Measurements from ENCODE around the gene GNB1.

DNA sequence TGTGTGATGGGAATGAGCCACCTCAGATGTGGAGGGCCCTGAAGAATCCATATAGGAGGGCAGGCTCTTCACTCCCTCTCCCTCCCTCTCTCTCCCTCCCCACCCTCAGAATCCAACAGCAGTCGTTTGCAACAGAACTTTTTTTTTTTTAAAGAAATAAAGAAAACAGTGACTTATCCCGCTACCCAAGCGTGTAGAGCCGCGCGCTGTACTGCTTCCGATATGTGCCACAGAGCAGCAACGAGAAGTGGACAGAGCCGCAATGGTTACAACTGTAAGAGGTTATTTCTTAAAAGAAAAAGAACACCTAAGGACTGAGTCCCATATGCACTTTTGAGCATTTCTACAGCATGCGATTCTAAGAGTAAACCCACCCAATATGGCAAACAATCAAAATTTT is 105.2 kb downstream of the GNB1 start:
- TF ChIP-seq, protein P1, sequence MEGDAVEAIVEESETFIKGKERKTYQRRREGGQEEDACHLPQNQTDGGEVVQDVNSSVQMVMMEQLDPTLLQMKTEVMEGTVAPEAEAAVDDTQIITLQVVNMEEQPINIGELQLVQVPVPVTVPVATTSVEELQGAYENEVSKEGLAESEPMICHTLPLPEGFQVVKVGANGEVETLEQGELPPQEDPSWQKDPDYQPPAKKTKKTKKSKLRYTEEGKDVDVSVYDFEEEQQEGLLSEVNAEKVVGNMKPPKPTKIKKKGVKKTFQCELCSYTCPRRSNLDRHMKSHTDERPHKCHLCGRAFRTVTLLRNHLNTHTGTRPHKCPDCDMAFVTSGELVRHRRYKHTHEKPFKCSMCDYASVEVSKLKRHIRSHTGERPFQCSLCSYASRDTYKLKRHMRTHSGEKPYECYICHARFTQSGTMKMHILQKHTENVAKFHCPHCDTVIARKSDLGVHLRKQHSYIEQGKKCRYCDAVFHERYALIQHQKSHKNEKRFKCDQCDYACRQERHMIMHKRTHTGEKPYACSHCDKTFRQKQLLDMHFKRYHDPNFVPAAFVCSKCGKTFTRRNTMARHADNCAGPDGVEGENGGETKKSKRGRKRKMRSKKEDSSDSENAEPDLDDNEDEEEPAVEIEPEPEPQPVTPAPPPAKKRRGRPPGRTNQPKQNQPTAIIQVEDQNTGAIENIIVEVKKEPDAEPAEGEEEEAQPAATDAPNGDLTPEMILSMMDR (IDR thresholded peaks at IDR 0.05): no peak
- TF ChIP-seq POLR2A (IDR thresholded peaks at IDR 0.05): no peak
